Measurements from ENCODE around the gene CTAGE6.
"Not testable (repeated sequence)": the region's sequence is repeated elsewhere in the genome, so short reads cannot be mapped to it uniquely, and the experiment has no call there.

The CTAGE6 gene

GRCh38 chr7:143720335-143720734 lies 37.2 kb downstream of the CTAGE6 start:
- not testable (repeated sequence) for DNase-seq (ENCODE audit: low read depth in 2 of 2, low spot score in 1 of 2)

DNA sequence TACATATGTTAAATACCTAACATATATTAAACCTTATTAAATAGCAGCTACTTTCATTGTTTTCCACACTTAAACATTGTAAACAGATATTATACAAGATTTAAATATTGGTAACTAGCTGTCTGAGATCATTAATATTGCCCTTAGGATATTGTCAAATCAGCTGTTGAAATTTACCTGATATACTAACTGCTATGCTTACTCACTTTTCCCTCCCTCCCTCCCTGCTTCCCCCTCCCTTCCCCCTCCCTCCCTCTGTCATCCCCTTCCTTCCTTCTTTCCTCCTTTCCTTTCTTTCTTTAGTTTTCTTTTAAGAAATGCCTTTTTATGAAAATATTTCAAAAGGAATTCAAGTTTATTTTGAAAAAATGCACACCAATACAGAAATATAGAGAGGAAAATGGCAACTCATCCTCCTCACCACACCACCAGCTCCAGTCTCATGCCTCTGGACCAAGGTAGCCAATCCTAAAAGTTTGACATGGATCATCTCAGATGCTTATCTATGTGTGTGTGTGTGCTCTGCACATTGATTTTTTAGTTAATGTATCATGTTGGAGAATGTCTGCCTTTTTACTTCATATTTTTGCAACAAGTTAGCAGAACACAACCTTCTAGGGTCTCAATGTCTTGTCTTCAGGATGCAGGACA lies 41.8 kb downstream of the CTAGE6 start:
- not testable (repeated sequence) for DNase-seq (ENCODE audit: low read depth in 2 of 2, low spot score in 1 of 2)

DNA sequence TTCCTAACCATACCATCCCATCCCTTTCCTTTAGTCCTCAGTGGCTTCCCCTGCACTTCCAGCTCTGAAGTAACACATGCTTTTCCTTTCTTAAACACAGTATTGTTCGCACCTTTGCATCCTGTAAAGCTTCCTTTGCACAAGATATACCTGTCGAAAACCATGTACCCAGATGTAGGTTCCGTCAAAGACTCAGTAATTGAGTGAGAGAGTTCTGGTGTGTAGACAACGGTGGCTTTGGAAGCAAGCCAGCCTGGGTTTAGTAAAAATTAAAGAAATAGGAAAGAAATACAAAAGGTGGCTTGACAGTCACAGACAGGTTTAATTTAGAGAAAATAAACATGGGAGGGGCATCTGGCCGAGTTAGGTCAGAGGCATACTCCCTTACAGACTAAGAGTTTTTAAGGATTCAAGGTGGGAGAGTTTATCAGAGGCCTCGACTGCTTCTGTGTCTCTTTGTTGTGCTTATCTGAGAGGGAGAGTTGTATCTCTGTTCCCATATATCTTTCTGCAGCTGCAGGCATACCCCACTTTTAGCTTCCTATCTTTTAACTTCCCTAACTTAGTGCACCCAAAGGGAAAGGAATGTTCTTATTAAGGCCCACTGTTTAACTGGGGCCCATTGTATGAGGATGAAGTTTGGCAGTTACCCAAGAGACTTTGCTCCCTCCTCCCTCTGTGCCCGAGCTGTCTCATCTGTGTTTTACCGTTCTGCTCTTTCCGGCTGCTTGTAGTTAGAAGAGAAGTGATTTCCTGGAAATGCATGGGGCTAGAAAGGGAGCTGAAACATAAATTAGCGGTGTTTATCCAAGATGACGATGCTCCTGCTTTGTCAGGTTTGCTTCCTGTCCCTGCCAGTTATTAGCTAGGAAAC lies 42.7 kb downstream of the CTAGE6 start:
- DNase-seq (ENCODE audit: low read depth in 2 of 2, low spot score in 1 of 2), result not testable (repeated sequence)

DNA sequence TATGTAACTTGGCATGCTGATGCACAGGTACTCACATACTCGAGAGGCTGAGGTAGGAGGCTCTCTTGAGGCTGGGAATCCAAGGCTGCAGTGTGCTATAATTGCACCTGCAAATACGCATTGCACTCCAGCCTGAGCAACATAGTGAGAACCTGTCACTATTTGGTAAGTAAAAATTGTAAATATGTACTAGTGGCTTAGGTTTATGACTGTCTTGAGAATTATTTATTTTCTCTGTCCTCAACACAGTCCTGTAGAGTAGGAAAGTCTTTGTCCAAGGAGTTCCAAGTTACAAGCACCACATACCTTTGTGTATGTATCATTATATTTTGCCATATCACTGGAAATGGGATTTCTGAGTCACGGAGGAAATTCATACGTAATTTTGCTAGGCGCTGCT lies 45.1 kb downstream of the CTAGE6 start:
- not testable (repeated sequence) for DNase-seq (ENCODE audit: low read depth in 2 of 2, low spot score in 1 of 2)

- not testable (repeated sequence) for DNase-seq (ENCODE audit: low read depth in 2 of 2, low spot score in 1 of 2)
Measured at GRCh38 chr7:143711727-143712324, 45.7 kb downstream of the CTAGE6 start.

DNA sequence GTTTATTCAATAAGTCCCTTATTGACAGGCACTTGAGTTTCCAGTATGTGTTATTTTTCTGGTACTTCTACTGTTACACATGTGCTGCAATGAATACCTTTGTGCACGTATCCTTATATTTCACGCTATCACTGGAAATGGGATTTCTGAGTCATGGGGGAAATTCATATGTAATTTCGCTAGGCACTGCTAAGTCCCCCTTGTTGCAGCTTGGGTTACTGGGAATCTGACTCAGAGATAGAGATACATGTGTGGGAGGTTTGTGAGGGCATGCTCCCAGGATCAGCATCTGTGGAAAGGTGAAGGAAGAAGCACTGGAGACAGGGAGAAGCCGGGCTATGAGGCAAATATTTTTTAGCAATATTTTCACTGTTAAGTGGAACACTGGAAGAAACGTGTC lies 47.6 kb downstream of the CTAGE6 start:
- not testable (repeated sequence) for DNase-seq (ENCODE audit: low read depth in 2 of 2, low spot score in 1 of 2)
